SK-N-SH (cell line): Measurements from ENCODE around the gene SYNGR3. TPM values are rescaled to one million over a fixed set of nuclear protein-coding genes. Genes with fewer than 3 reads are reported as not detected.

Experiments used
- CTCF ChIA-PET: fragments of 300-600, 350-600 bp; formaldehyde crosslinking; extraction: SDS; loops from one replicate; lab custom pipeline; 2021; lab: Yijun Ruan, JAX
- POLR2A ChIA-PET: fragments of 350-600 bp; sonication (Branson Sonifier 250); formaldehyde crosslinking; extraction: SDS; loops from one replicate; lab custom pipeline; 2020; ENCODE audit warnings: antibody characterized with exemption, inconsistent platforms; lab: Yijun Ruan, JAX
- DNase-seq: peaks from one replicate; pipeline ENCODE4 v3.0.0; 2012
- H2AFZ ChIP-seq: fragments of 200-600 bp; sonication (generic); 2 replicates; pipeline ENCODE4 v1.8.1; 2016; ENCODE audit warnings: antibody characterized with exemption, mild to moderate bottlenecking, low read depth
- H3F3A ChIP-seq: fragments of 200-600 bp; sonication (generic); replicated peaks from 2 replicates; pipeline ENCODE3; 2016; ENCODE audit warnings: antibody characterized with exemption, mild to moderate bottlenecking; ENCODE audit not compliant: insufficient read depth
- H3K27ac ChIP-seq, 2 experiments: fragments of 200-500 bp in 1 of 2; fragments of 200-600 bp in 1 of 2; sonication (Bioruptor generic) in 1 of 2; sonication (generic), shearing (Covaris generic) in 1 of 2; 2 replicates each; pipeline versions ENCODE4 v1.5.1 to v1.6.1; 2014 to 2016; ENCODE audit warnings: low read depth in 2 of 2, inconsistent platforms in 1 of 2, low read length in 1 of 2, mild to moderate bottlenecking in 1 of 2, mixed read lengths in 1 of 2
- H3K27me3 ChIP-seq: fragments of 200-600 bp; sonication (generic), shearing (Covaris generic); 2 replicates; pipeline ENCODE4 v1.6.1; 2016; ENCODE audit warnings: mixed run types; ENCODE audit not compliant: insufficient read depth
- H3K36me3 ChIP-seq, 2 experiments: fragments of 200-500 bp in 1 of 2; fragments of 200-600 bp in 1 of 2; sonication (Bioruptor generic) in 1 of 2; sonication (generic) in 1 of 2; replicated peaks in 1 of 2; 2 replicates each; pipeline versions ENCODE3 to v1.5.1; 2014 to 2016; ENCODE audit warnings: low read length in 1 of 2, mild to moderate bottlenecking in 1 of 2; ENCODE audit not compliant: insufficient read depth in 2 of 2, control insufficient read depth in 1 of 2
- H3K4me1 ChIP-seq, 2 experiments: fragments of 200-500 bp in 1 of 2; fragments of 200-600 bp in 1 of 2; sonication (Bioruptor generic) in 1 of 2; sonication (generic), shearing (Covaris generic) in 1 of 2; 2 replicates each; pipeline versions ENCODE4 v1.5.1 to v1.6.1; 2014 to 2016; ENCODE audit warnings: low read depth in 1 of 2, low read length in 1 of 2, mixed run types in 1 of 2; ENCODE audit not compliant: insufficient read depth in 2 of 2, control insufficient read depth in 1 of 2
- H3K4me2 ChIP-seq: fragments of 200-600 bp; sonication (generic), shearing (Covaris generic); 2 replicates; pipeline ENCODE4 v1.6.1; 2017; ENCODE audit warnings: mixed run types
- H3K4me3 ChIP-seq, 2 experiments: fragments of 200-500 bp in 1 of 2; fragments of 200-600 bp in 1 of 2; sonication (Bioruptor generic) in 1 of 2; sonication (generic), shearing (Covaris generic) in 1 of 2; 2 replicates each; pipeline versions ENCODE4 v1.5.1 to v1.8.1; 2014 to 2016; ENCODE audit warnings: low read depth in 2 of 2, inconsistent platforms in 1 of 2, low read length in 1 of 2, mild to moderate bottlenecking in 1 of 2, mixed read lengths in 1 of 2, moderate library complexity in 1 of 2
- H3K79me2 ChIP-seq: fragments of 200-600 bp; sonication (generic); 2 replicates; pipeline ENCODE4 v1.8.1; 2017; ENCODE audit warnings: mild to moderate bottlenecking; ENCODE audit not compliant: insufficient read depth
- H3K9ac ChIP-seq: fragments of 200-600 bp; sonication (generic); 2 replicates; pipeline ENCODE4 v1.6.1; 2017; ENCODE audit warnings: mixed run types
- H3K9me2 ChIP-seq: fragments of 200-600 bp; sonication (generic); 2 replicates; pipeline ENCODE4 v1.6.1; 2017; ENCODE audit warnings: mixed run types
- H3K9me3 ChIP-seq: fragments of 200-600 bp; sonication (generic); 2 replicates; pipeline ENCODE4 v1.6.1; 2017; ENCODE audit warnings: mixed run types, mild to moderate bottlenecking, moderate library complexity
- H4K20me1 ChIP-seq: fragments of 200-600 bp; sonication (generic); 2 replicates; pipeline ENCODE4 v1.6.1; 2017; ENCODE audit warnings: mild to moderate bottlenecking, mixed run types; ENCODE audit not compliant: insufficient read depth
- CHD2 ChIP-seq: fragments of 150-350 bp; IDR thresholded peaks from 2 replicates; pipeline ENCODE4 v1.6.1; 2018; ENCODE audit warnings: low read length; ENCODE audit not compliant: partially characterized antibody
- ELF1 ChIP-seq: IDR thresholded peaks from 2 replicates; pipeline ENCODE4 v1.4.0; 2012
- EZH2phosphoT487 ChIP-seq: fragments of 200-600 bp; sonication (generic); IDR thresholded peaks from 2 replicates; pipeline ENCODE4 v1.6.1; 2017; ENCODE audit warnings: low read depth, mixed run types, mild to moderate bottlenecking, antibody characterized with exemption, moderate library complexity, borderline replicate concordance
- FOSL2 ChIP-seq: IDR thresholded peaks from 2 replicates; pipeline ENCODE4 v1.4.0; 2012; ENCODE audit warnings: low read depth, mild to moderate bottlenecking, moderate library complexity, borderline replicate concordance
- GABPA ChIP-seq: IDR thresholded peaks from 2 replicates; pipeline ENCODE4 v1.4.0; 2012; ENCODE audit warnings: low read depth, mild to moderate bottlenecking
- GATA2 ChIP-seq: sonication (generic); formaldehyde crosslinking; IDR thresholded peaks from 2 replicates; pipeline ENCODE4 v1.5.0; 2020; ENCODE audit warnings: mild to moderate bottlenecking, missing genetic modification reagents
- JUND ChIP-seq: IDR thresholded peaks from 2 replicates; pipeline ENCODE4 v1.4.0; 2012
- MEF2A ChIP-seq: IDR thresholded peaks from 2 replicates; pipeline ENCODE4 v1.4.0; 2012; ENCODE audit warnings: low read depth, borderline replicate concordance
- MXI1 ChIP-seq: IDR thresholded peaks from 2 replicates; pipeline ENCODE4 v1.6.1; 2012; ENCODE audit warnings: mild to moderate bottlenecking, low read depth, low read length, improper control_type of control experiment
- NFIC ChIP-seq: IDR thresholded peaks from 2 replicates; pipeline ENCODE4 v1.4.0; 2012; ENCODE audit warnings: borderline replicate concordance
- NRF1 ChIP-seq: IDR thresholded peaks from 2 replicates; pipeline ENCODE4 v1.6.1; 2012; ENCODE audit warnings: low read depth, mild to moderate bottlenecking, low read length
- POLR2AphosphoS5 ChIP-seq: IDR thresholded peaks from 2 replicates; pipeline ENCODE4 v1.6.1; 2012; ENCODE audit warnings: low read depth, low read length
- RCOR1 ChIP-seq: fragments of 150-350 bp; IDR thresholded peaks from 2 replicates; pipeline ENCODE4 v1.6.1; 2017; ENCODE audit warnings: antibody characterized with exemption, low read length
- RFX5 ChIP-seq: IDR thresholded peaks from 2 replicates; pipeline ENCODE4 v1.6.1; 2012; ENCODE audit warnings: mild to moderate bottlenecking, improper control_type of control experiment, low read length
- SIN3A ChIP-seq: IDR thresholded peaks from 2 replicates; pipeline ENCODE4 v1.6.1; 2012; ENCODE audit warnings: low read depth, mild to moderate bottlenecking, low read length, moderate library complexity, borderline replicate concordance
- WGBS: methylation state at CpG from one replicate; pipeline ENCODE4 v1.1.6; 2017; ENCODE audit warnings: low lambda C conversion rate; 5-methylcytosine and 5-hydroxymethylcytosine counted together
- polyA plus RNA-seq, 3 experiments: library from polyadenylated mRNA; depleted of rRNA; stranded (reverse); fragments of >200 nt; gene quantifications; 2 replicates each; pipeline ENCODE4 v1.2.3, GENCODE V29; 2012
- TF ChIP-seq, protein P1 (sequence below): fragments of 200-600 bp; sonication (generic); IDR thresholded peaks from 2 replicates; pipeline ENCODE4 v1.6.1; 2017; ENCODE audit warnings: antibody characterized with exemption, mild to moderate bottlenecking, moderate library complexity
- TF ChIP-seq, protein P2 (sequence below): IDR thresholded peaks from 2 replicates; pipeline ENCODE4; 2012
- TF ChIP-seq, protein P3 (sequence below): IDR thresholded peaks from 2 replicates; pipeline ENCODE4 v1.4.0; 2012; ENCODE audit warnings: low read depth, borderline replicate concordance
- TF ChIP-seq, protein P4 (sequence below): IDR thresholded peaks from 2 replicates; pipeline ENCODE4 v1.6.1; 2012; ENCODE audit warnings: mild to moderate bottlenecking, low read depth, low read length, moderate library complexity

SYNGR3 gene
- polyA plus RNA-seq, 1 of the 3 experiments (the other 2 are of a cell fraction) = 10.7 TPM

DNA sequence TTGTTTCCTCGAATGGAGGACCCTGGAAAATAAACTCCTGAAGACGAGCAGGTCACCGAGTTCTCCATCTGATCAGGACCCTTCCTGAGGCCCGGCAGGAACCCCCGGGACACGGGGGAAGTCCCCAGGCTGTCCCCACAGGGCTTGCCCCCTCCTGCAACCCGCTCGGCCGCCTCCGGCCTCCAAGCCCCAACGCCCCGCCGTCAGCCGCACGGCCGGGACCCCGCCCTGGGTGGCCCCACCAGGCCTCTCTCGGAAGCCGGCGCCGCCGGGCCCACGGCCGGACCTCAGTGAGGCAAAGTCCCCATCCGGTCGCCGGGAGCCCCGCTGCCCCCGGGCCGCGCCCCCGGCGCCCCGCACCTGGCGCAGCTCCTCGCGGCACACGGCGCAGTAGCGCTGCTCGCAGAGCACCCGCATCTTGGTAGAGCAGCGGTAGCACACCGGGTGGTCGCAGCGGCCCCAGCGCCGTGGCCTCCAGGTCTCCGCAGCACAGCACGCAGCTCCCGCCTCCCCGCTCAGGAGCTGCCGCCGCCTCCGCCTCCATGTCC, 19.5 kb downstream of the SYNGR3 start (continued):
- TF ChIP-seq SIN3A (no peak), NRF1 (no peak), GATA2 (no peak), FOSL2 (no peak), RCOR1 (no peak), MEF2A (no peak), JUND (no peak), EZH2phosphoT487 (no peak), NFIC (no peak)
- TF ChIP-seq, protein P1, sequence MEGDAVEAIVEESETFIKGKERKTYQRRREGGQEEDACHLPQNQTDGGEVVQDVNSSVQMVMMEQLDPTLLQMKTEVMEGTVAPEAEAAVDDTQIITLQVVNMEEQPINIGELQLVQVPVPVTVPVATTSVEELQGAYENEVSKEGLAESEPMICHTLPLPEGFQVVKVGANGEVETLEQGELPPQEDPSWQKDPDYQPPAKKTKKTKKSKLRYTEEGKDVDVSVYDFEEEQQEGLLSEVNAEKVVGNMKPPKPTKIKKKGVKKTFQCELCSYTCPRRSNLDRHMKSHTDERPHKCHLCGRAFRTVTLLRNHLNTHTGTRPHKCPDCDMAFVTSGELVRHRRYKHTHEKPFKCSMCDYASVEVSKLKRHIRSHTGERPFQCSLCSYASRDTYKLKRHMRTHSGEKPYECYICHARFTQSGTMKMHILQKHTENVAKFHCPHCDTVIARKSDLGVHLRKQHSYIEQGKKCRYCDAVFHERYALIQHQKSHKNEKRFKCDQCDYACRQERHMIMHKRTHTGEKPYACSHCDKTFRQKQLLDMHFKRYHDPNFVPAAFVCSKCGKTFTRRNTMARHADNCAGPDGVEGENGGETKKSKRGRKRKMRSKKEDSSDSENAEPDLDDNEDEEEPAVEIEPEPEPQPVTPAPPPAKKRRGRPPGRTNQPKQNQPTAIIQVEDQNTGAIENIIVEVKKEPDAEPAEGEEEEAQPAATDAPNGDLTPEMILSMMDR = no peak
- TF ChIP-seq, protein P2, sequence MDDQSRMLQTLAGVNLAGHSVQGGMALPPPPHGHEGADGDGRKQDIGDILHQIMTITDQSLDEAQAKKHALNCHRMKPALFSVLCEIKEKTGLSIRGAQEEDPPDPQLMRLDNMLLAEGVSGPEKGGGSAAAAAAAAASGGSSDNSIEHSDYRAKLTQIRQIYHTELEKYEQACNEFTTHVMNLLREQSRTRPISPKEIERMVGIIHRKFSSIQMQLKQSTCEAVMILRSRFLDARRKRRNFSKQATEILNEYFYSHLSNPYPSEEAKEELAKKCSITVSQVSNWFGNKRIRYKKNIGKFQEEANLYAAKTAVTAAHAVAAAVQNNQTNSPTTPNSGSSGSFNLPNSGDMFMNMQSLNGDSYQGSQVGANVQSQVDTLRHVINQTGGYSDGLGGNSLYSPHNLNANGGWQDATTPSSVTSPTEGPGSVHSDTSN = no peak

DNA sequence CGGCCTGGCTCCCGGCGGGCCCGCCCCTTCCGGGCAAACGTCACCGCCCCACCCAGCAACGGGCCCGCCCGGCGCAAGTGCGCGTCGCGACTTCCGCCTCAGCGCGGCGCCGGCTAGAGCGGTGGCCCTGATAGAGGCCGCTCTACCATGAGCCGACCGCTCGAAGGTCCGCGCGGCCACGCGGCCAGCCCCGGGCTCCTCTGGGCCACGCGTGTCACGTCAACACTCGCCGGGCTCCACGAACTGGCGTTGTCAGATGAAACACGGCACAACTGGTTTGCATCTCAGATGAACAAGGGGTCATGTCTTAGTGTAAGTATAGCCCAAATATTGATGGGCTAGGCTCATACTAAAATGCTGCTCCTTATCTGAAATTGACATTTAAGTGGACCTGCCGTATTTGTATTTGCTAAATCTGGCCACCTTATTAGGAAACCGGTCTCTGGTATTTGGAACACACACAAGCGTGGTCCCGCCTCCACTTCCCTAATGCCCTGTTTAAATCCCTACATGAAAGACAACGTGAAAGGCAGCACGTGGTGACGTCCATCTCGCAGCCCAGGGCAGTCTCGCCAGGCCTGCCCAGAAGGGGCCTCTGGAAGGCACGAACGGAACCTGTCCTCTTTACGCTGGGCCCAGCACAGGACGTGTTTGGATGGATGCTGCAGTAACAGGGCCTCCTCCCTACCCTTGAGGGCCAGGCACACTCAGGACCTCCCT, 20.2 kb downstream of the SYNGR3 start, which contains the start of gene ZNF598:
TSS of gene ZNF598 (minus strand) at position 31 of the 720 bp plus-strand sequence.
- Histone ChIP-seq H3K27me3 (no peaks in the 10 kb centered on the region), H3K9me2 (no peaks in the 10 kb centered on the region), H3K79me2 (peaks cover 56% of the 10 kb centered on the region), H3K4me1 (peaks cover 18 to 46% of the 10 kb centered on the region in 2 experiments; a peak in 3 of 4 replicates), H3K9me3 (no peaks in the 10 kb centered on the region), H3K9ac (peak within 1 kb of the TSS; percentile 95), H3K27ac (peak within 1 kb of the TSS; percentile 81 to 87), H2AFZ (peak within 1 kb of the TSS; percentile 77; the same call in 1 of the 2 replicates), H3K36me3 (peaks cover 0 to 6% of the 10 kb centered on the region in 2 experiments), H4K20me1 (peaks cover 42% of the 10 kb centered on the region), H3F3A (peaks cover 9% of the 10 kb centered on the region), H3K4me3 (peak within 1 kb of the TSS; percentile 90 to 91), H3K4me2 (peak within 1 kb of the TSS; percentile 97)
- ChIA-PET CTCF (interaction anchor here (1.1 kb wide), 1 partner anchor 12 kb away, joined by 3 read pairs; no protein-coding TSS in a partner anchor), POLR2A (no interaction called here)
- peak; percentile 98 for DNase-seq
- WGBS = 9% methylated on average over 13 of the region's 52 CpGs
- TF ChIP-seq MXI1 = peak; percentile 89
- peak; percentile 72 for TF ChIP-seq POLR2AphosphoS5
- TF ChIP-seq, protein P1 = no peak
- peak; percentile 89 for TF ChIP-seq GABPA
- TF ChIP-seq, protein P3, sequence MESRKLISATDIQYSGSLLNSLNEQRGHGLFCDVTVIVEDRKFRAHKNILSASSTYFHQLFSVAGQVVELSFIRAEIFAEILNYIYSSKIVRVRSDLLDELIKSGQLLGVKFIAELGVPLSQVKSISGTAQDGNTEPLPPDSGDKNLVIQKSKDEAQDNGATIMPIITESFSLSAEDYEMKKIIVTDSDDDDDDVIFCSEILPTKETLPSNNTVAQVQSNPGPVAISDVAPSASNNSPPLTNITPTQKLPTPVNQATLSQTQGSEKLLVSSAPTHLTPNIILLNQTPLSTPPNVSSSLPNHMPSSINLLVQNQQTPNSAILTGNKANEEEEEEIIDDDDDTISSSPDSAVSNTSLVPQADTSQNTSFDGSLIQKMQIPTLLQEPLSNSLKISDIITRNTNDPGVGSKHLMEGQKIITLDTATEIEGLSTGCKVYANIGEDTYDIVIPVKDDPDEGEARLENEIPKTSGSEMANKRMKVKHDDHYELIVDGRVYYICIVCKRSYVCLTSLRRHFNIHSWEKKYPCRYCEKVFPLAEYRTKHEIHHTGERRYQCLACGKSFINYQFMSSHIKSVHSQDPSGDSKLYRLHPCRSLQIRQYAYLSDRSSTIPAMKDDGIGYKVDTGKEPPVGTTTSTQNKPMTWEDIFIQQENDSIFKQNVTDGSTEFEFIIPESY = no peak
- no peak for TF ChIP-seq RFX5
- TF ChIP-seq SIN3A = peak; percentile 59; the same call in 1 of the 2 replicates
- peak; percentile 53 for TF ChIP-seq CHD2
- TF ChIP-seq, protein P4, sequence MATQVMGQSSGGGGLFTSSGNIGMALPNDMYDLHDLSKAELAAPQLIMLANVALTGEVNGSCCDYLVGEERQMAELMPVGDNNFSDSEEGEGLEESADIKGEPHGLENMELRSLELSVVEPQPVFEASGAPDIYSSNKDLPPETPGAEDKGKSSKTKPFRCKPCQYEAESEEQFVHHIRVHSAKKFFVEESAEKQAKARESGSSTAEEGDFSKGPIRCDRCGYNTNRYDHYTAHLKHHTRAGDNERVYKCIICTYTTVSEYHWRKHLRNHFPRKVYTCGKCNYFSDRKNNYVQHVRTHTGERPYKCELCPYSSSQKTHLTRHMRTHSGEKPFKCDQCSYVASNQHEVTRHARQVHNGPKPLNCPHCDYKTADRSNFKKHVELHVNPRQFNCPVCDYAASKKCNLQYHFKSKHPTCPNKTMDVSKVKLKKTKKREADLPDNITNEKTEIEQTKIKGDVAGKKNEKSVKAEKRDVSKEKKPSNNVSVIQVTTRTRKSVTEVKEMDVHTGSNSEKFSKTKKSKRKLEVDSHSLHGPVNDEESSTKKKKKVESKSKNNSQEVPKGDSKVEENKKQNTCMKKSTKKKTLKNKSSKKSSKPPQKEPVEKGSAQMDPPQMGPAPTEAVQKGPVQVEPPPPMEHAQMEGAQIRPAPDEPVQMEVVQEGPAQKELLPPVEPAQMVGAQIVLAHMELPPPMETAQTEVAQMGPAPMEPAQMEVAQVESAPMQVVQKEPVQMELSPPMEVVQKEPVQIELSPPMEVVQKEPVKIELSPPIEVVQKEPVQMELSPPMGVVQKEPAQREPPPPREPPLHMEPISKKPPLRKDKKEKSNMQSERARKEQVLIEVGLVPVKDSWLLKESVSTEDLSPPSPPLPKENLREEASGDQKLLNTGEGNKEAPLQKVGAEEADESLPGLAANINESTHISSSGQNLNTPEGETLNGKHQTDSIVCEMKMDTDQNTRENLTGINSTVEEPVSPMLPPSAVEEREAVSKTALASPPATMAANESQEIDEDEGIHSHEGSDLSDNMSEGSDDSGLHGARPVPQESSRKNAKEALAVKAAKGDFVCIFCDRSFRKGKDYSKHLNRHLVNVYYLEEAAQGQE = peak; percentile 31; the same call in 1 of the 2 replicates
- TF ChIP-seq ELF1 = peak; percentile 74
